Esophagus (tissue), 2 donors: ENCODE measurements around the gene HOXC11. TPM values are rescaled to one million over a fixed set of nuclear protein-coding genes. Genes with fewer than 3 reads are reported as not detected.

Experiments used
- H3K27ac ChIP-seq, 2 donors: one replicate each; pipeline ENCODE4 v1.5.1; 2013; ENCODE audit warnings: low read depth in 2 of 2, mild to moderate bottlenecking in 2 of 2, inconsistent platforms in 1 of 2, low read length in 1 of 2, moderate library complexity in 1 of 2
- H3K27me3 ChIP-seq, 2 donors: one replicate each; pipeline ENCODE4 v1.6.1; 2013; ENCODE audit warnings: low read length in 2 of 2, control low read depth in 1 of 2, mild to moderate bottlenecking in 1 of 2; ENCODE audit not compliant: insufficient read depth in 2 of 2, control insufficient read depth in 1 of 2
- H3K36me3 ChIP-seq, 2 donors: one replicate each; pipeline ENCODE4 v1.6.1; 2013; ENCODE audit warnings: low read length in 1 of 2; ENCODE audit not compliant: control insufficient read depth in 2 of 2, insufficient read depth in 2 of 2
- H3K4me1 ChIP-seq, 2 donors: one replicate each; pipeline ENCODE4 v1.6.1; 2013; ENCODE audit warnings: low read length in 1 of 2; ENCODE audit not compliant: control insufficient read depth in 2 of 2, insufficient read depth in 2 of 2
- H3K4me3 ChIP-seq, 2 donors: one replicate each; pipeline ENCODE4 v1.5.1; 2013; ENCODE audit warnings: low read length in 2 of 2, mild to moderate bottlenecking in 2 of 2, low read depth in 1 of 2, moderate library complexity in 1 of 2
- H3K9me3 ChIP-seq, 2 donors: one replicate each; pipeline ENCODE4 v1.6.1; 2013; ENCODE audit warnings: mild to moderate bottlenecking in 2 of 2, low read depth in 1 of 2, low read length in 1 of 2, moderate library complexity in 1 of 2; ENCODE audit not compliant: control insufficient read depth in 2 of 2, insufficient read depth in 1 of 2
- whole genome bisulfite sequencing, 2 donors: extraction: QIAGEN DNeasy Blood & Tissue Kit; methylation state at CpG; one replicate each; pipeline ENCODE4 v1.1.7; 2013; 5-methylcytosine and 5-hydroxymethylcytosine counted together
- polyA plus RNA-seq, 2 donors: library from polyadenylated mRNA; stranded (reverse); fragments of 200-250 nt; gene quantifications; one replicate each; pipeline ENCODE4 v1.2.3, GENCODE V29; 2013
- donor health status: healthy with polysubstance abuse.
- donor health status: Bipolar disorder and iron deficiency.

Gene HOXC11
- polyA plus RNA-seq, 2 donors: not detected

GRCh38 chr12:53935383-53936341 is 37.3 kb upstream of the HOXC11 start:
- Histone ChIP-seq H3K4me3 (no peak overlapping the region), H3K27ac (no peak overlapping the region), H3K36me3 (no peaks in the 10 kb centered on the region), H3K27me3 (peaks cover 16 to 62% of the 10 kb centered on the region in 2 donors), H3K4me1 (peaks cover 6 to 13% of the 10 kb centered on the region in 2 donors), H3K9me3 (peaks cover 0 to 9% of the 10 kb centered on the region in 2 donors)
- WGBS, 2 donors: 10 to 11% methylated on average over 49 of the region's 49 CpGs

- H3K36me3 ChIP-seq: no peaks in the 10 kb centered on the region
- WGBS, 2 donors: 17 to 19% methylated on average over 12 of the region's 12 CpGs
- peaks cover 0 to 9% of the 10 kb centered on the region in 2 donors for H3K9me3 ChIP-seq
- H3K4me1 ChIP-seq: peaks cover 6 to 13% of the 10 kb centered on the region in 2 donors
- H3K4me3 ChIP-seq: no peak overlapping the region
- H3K27ac ChIP-seq: no peak overlapping the region
- peaks cover 13 to 62% of the 10 kb centered on the region in 2 donors for H3K27me3 ChIP-seq
Measured at GRCh38 chr12:53937099-53937498, 35.8 kb upstream of the HOXC11 start.

DNA sequence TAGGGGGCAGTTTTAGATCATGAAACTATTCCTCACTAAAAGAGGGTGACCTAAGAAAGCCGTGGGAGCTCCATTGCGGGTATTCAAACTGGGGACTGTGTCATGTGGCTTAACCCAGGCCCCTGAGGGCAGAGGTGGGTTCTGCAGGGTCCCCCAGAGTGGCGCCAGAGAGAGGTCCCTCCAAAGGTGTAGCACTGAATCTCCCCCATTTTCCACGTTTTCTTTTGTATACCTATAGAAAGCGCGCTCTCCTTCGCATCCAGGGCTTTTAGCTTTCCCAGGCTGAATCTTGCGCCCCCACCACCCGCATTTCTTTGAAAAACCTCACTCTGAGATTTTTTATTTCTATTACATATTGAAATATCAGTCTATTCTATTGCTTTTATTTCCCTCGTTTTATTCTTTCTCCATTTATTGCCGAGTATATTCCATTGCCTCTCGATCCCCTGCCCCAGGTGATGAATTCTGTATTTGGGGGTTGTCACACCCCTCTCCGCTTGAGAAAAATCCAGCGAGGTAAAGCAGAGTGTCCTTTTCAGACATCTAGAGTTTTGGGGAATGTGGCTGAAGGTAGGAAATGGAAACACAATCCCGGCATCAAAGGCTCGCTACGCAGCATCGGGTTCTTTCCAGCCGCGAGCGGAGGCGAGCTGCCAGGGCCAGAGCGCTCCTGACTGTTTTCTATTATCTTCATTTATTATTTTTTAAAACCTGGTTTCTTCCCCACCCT is 35.2 kb upstream of the HOXC11 start:
- no peak overlapping the region for H3K4me3 ChIP-seq

DNA sequence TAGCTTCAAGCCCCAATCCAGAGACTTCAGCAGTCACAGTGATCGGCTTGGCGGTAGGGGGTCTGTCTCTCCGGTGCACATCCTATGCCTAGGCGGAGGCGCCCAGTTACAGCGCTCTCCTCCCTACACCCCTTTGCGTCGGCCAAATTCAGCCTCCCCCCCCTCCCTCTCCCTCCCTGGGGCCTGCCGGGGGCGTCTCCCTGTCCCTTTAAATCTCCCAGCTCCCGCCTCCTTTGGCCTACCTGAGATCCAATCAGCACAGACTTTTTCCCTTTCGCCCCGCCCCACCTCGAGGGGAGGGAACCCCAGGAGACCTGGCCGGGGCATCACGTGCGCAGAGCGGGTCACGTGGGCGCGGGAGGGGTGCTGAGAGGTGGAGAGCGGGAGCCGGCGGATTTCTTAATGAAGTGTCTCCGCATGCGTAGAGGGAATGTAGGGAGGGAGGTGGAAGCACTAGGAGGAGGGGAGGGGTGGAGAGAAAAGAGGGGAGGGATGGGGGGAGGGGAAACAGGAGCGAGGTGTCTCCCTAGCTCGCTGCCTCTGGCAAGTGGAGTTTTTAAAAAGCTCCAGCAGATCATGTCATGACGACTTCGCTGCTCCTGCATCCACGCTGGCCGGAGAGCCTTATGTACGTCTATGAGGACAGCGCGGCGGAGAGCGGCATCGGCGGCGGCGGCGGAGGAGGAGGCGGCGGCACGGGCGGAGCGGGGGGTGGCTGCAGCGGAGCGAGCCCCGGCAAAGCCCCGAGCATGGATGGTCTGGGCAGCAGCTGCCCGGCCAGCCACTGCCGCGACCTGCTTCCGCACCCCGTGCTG is 34.4 kb upstream of the HOXC11 start, which contains the start of gene HOXC13:
Gene HOXC13 (plus strand): TSS at position 506 of the 815 bp plus-strand sequence. CDS start 76 bp downstream, at position 582.
- peaks cover 0 to 9% of the 10 kb centered on the region in 2 donors for H3K9me3 ChIP-seq
- H3K27ac ChIP-seq: no peak within 1 kb of the TSS
- H3K4me3 ChIP-seq: peak within 1 kb of the TSS in 1 of 2 donors; percentile 15
- WGBS, 2 donors: 6 to 7% methylated on average over 49 to 56 of the region's 56 CpGs
- peaks cover 6 to 13% of the 10 kb centered on the region in 2 donors for H3K4me1 ChIP-seq
- peaks cover 13 to 70% of the 10 kb centered on the region in 2 donors for H3K27me3 ChIP-seq
- no peaks in the 10 kb centered on the region for H3K36me3 ChIP-seq

More for the DNA sequence above, 35.2 kb upstream of the HOXC11 start:
- 21 to 27% methylated on average over 23 of the region's 23 CpGs for WGBS, 2 donors
- peaks cover 0 to 9% of the 10 kb centered on the region in 2 donors for H3K9me3 ChIP-seq
- H3K36me3 ChIP-seq: no peaks in the 10 kb centered on the region
- H3K27ac ChIP-seq: no peak overlapping the region
- H3K27me3 ChIP-seq: peaks cover 13 to 68% of the 10 kb centered on the region in 2 donors
- H3K4me1 ChIP-seq: peaks cover 6 to 13% of the 10 kb centered on the region in 2 donors

- Histone ChIP-seq H3K4me1 (peaks cover 6 to 13% of the 10 kb centered on the region in 2 donors), H3K4me3 (peak overlapping the region in 1 of 2 donors; percentile 15), H3K27me3 (peaks cover 8 to 67% of the 10 kb centered on the region in 2 donors), H3K36me3 (no peaks in the 10 kb centered on the region), H3K27ac (no peak overlapping the region), H3K9me3 (peaks cover 0 to 9% of the 10 kb centered on the region in 2 donors)
- WGBS, 2 donors: 4 to 5% methylated on average over 84 to 91 of the region's 91 CpGs
Measured at GRCh38 chr12:53939141-53940108, 33.5 kb upstream of the HOXC11 start.

GRCh38 chr12:53940443-53941014 is 32.4 kb upstream of the HOXC11 start:
- 18 to 21% methylated on average over 9 of the region's 9 CpGs for WGBS, 2 donors
- Histone ChIP-seq H3K27ac (no peak overlapping the region), H3K9me3 (peaks cover 0 to 12% of the 10 kb centered on the region in 2 donors), H3K36me3 (no peaks in the 10 kb centered on the region), H3K4me1 (peaks cover 6 to 16% of the 10 kb centered on the region in 2 donors), H3K4me3 (no peak overlapping the region), H3K27me3 (peaks cover 1 to 67% of the 10 kb centered on the region in 2 donors)

- no peaks in the 10 kb centered on the region for H3K36me3 ChIP-seq
- H3K4me3 ChIP-seq: no peak overlapping the region
- no peak overlapping the region for H3K27ac ChIP-seq
- peaks cover 6 to 14% of the 10 kb centered on the region in 2 donors for H3K4me1 ChIP-seq
- H3K9me3 ChIP-seq: peaks cover 0 to 12% of the 10 kb centered on the region in 2 donors
- H3K27me3 ChIP-seq: peaks cover 5 to 66% of the 10 kb centered on the region in 2 donors
Measured at GRCh38 chr12:53941187-53941586, 31.7 kb upstream of the HOXC11 start.

- Histone ChIP-seq H3K36me3 (no peaks in the 10 kb centered on the region), H3K27ac (no peak overlapping the region), H3K9me3 (peaks cover 0 to 12% of the 10 kb centered on the region in 2 donors), H3K4me3 (no peak overlapping the region), H3K4me1 (peaks cover 6 to 14% of the 10 kb centered on the region in 2 donors), H3K27me3 (peaks cover 5 to 61% of the 10 kb centered on the region in 2 donors)
- WGBS, 2 donors: 24 to 25% methylated on average over 5 of the region's 5 CpGs
Measured at GRCh38 chr12:53941750-53942149, 31.2 kb upstream of the HOXC11 start.
